ENCODE data around the gene SUPT7L. TPM values are rescaled to one million over a fixed set of nuclear protein-coding genes. Genes with fewer than 3 reads are reported as not detected.
A peak's percentile ranks its signal among the peaks of the same experiment; 100 is the strongest.

SUPT7L gene
- total and polyA plus RNA-seq, 2 of the 13 experiments (the other 11 are each of a cell fraction or from before 2014, with no cell fraction given): 32.9 to 77.5 TPM

GRCh38 chr2:27703638-27704341 lies 40.4 kb upstream of the SUPT7L start:
- no peaks in the 10 kb centered on the region for H3K27me3 ChIP-seq (ENCODE audit: control insufficient read depth in 1 of 2, insufficient read depth in 2 of 2, low read length in 2 of 2)
- H3K4me1 ChIP-seq (ENCODE audit: insufficient read depth, low read length): peaks cover 55% of the 10 kb centered on the region
- H3K36me3 ChIP-seq (replicated peaks in 1 of 2; ENCODE audit: control insufficient read depth in 1 of 2, insufficient read depth in 2 of 2, low read length in 2 of 2): no peaks in the 10 kb centered on the region
- ChIA-PET CTCF (ENCODE audit: low intra/inter-chr PET ratio, low total read pairs) (interaction anchor here (0.8 to 2.6 kb wide), 7 partner anchors 20 to 749 kb away, joined by 3 to 14 read pairs (median 5); no protein-coding TSS in a partner anchor), POLR2A (interaction anchor here (0.8 to 1.4 kb wide), 5 partner anchors 10 to 693 kb away, joined by 3 to 11 read pairs (median 4); no protein-coding TSS in a partner anchor)
- no peak overlapping the region for H3K9ac ChIP-seq (ENCODE audit: insufficient read depth, low read depth, low read length)
- no peaks in the 10 kb centered on the region for H4K20me1 ChIP-seq (ENCODE audit: insufficient read depth, low read length)
- no TSS peak for BruUV-seq (replicated peaks)
- H3K79me2 ChIP-seq (ENCODE audit: insufficient read depth, low read length): no peaks in the 10 kb centered on the region
- H3K27ac ChIP-seq (ENCODE audit: extremely low read length, insufficient read depth, low read length): no peak overlapping the region
- peak overlapping the region; percentile 21 for H2AFZ ChIP-seq (ENCODE audit: low read length)
- peak; percentile 99 for FAIRE-seq
- in situ Hi-C loops (cut with HindIII; ENCODE audit: extremely low pct_ligation_motif_present, low pct_unique_long_range_greater_than_20kb) (loop anchor here (10.0 kb wide), 1 partner anchor 691 kb away; the partner anchor contains the start of gene FOSL2), intact Hi-C loops (cut with micrococcal nuclease; ENCODE audit: unreplicated experiment) (loop anchor here (1.0 to 10.0 kb wide), 5 partner anchors 50 to 861 kb away; partner anchors contain the start of gene MRPL33)
- DNase-seq (ENCODE audit: low spot score): peak; percentile 80
- peak overlapping the region; percentile 58 for H3K4me2 ChIP-seq (ENCODE audit: low read depth, low read length)
- no peaks in the 10 kb centered on the region for H3K9me3 ChIP-seq (ENCODE audit: low read length)
- WGBS (ENCODE audit: low lambda C conversion rate): 28% methylated on average over 9 of the region's 9 CpGs
- ATAC-seq: peak; percentile 85
- H3K4me3 ChIP-seq (replicated peaks in 1 of 3; ENCODE audit: insufficient read depth in 1 of 3, low read depth in 2 of 3, low read length in 3 of 3): no peak overlapping the region
- TF ChIP-seq THRA (CRISPR knock-in tag; IDR thresholded peaks at IDR 0.05; ENCODE audit: borderline replicate concordance): 0 out of 2 replicates have a peak, but pooled peaks have one; percentile 17
- TF ChIP-seq ZNF30 (CRISPR knock-in tag; IDR thresholded peaks at IDR 0.05): no peak
- TF ChIP-seq ZBTB1 (CRISPR knock-in tag; IDR thresholded peaks at IDR 0.05; ENCODE audit: borderline replicate concordance): no peak
- TF ChIP-seq PAXIP1 (CRISPR knock-in tag; conservative IDR thresholded peaks at IDR 0.05): no peak
- TF ChIP-seq ZNF614 (CRISPR knock-in tag; IDR thresholded peaks at IDR 0.05; ENCODE audit: borderline replicate concordance): no peak
- peak; percentile 95 for TF ChIP-seq SMC3 (IDR thresholded peaks at IDR 0.05; ENCODE audit: low read length)
- TF ChIP-seq FOXA3 (CRISPR knock-in tag; IDR thresholded peaks at IDR 0.05): 0 out of 2 replicates have a peak, but pooled peaks have one; percentile 25
- peak; percentile 71; the same call in 1 of the 2 replicates for TF ChIP-seq CEBPB (IDR thresholded peaks at IDR 0.05; ENCODE audit: borderline replicate concordance, low read depth, low read length)
- no peak for TF ChIP-seq NR0B2 (CRISPR knock-in tag; IDR thresholded peaks at IDR 0.05)
- no peak for TF ChIP-seq RERE (CRISPR knock-in tag; IDR thresholded peaks at IDR 0.05; ENCODE audit: low read depth)
- TF ChIP-seq LBX2 (CRISPR knock-in tag; IDR thresholded peaks at IDR 0.05; ENCODE audit: borderline replicate concordance): no peak
